Fibroblast of gingiva (primary cell): Measurements from ENCODE around the gene TANK.

Experiments used
- DNase-seq: peaks from one replicate; pipeline ENCODE4 v3.0.0-alpha.2; 2011; ENCODE audit warnings: low read depth

The TANK gene

GRCh38 chr2:161134547-161135518, 25.4 kb upstream of the TANK start:
- no peak for DNase-seq

- no peak for DNase-seq
Observed at GRCh38 chr2:161135951-161136593, 24.2 kb upstream of the TANK start.

DNA sequence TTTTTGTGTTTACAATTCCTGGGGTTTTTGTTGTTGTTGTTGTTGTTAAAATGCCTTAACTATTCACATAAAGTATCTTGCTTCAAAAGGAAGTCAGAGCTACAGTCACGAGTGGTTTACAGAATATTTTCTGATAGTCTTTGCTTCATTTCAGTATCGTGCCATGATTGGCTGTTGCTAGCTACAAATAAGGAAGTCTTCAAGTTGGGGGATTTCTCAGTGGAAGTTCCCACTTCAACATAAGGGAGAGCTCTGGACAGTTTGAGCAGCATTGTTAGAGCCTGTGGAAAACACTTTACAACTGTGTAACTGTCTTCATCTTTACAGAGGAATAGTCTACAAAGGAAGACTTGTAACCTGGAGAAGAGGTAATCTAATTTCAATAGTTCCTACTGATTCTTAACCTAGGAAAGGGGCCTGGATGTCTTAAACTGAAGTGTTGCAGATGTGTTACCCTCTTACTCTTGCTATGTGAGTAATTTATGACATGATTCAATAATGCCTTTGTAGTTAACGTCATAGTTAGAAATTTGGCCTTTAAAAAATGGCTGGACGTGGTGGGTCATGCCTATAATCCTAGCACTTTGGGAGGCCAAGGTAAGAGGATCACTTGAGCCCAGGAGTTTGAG, 23.4 kb upstream of the TANK start:
- peak; percentile 6 for DNase-seq

GRCh38 chr2:161138429-161138828, 21.8 kb upstream of the TANK start:
- DNase-seq: no peak

DNA sequence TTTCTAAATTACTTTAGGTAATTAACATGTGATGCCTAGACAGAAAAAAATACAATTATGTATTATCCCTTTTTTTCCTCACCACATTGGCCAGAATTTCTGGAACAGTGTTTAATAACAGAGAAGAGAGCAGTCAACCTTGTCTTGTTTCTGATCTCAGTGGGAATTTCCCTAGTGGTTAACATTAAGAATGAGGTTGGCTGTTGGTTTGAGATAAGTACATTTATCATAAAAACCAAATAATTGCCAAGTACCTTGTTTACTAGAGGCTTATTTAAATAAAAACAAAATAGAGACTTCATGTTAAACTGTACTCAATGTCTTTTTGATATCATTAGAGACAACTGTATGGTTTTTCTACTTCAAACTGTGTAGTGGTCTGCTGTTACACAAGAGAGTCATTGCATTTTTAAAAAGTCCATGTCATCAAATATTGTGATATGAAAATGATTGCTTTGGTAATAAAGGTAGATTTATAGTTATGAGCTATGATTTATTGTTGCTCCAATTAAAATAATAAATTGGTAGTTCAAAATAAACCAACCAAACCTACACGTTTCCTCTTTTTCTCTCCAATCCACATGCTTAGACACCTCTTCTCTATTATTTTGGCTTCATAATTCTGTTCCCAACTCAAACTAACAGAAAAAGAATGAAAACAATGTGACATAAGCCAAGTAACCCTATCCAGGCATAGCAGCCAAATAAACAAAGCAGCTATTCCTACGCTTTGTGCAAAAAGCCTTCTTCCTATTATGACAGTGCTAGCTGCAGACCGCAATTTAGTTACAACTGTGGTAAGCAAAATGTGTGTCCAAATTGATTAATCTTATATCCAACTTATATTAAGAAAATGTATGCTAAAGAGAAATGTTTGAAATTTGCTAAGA, 20.9 kb upstream of the TANK start:
- DNase-seq: peak; percentile 79

GRCh38 chr2:161141033-161141432, 19.2 kb upstream of the TANK start:
- DNase-seq: no peak

- no peak for DNase-seq
Observed at GRCh38 chr2:161146209-161146775, 13.9 kb upstream of the TANK start.

GRCh38 chr2:161146996-161147395, 13.2 kb upstream of the TANK start:
- DNase-seq: no peak

- DNase-seq: no peak
Observed at GRCh38 chr2:161147856-161148255, 12.4 kb upstream of the TANK start.

GRCh38 chr2:161150704-161151103, 9.5 kb upstream of the TANK start:
- no peak for DNase-seq

DNA sequence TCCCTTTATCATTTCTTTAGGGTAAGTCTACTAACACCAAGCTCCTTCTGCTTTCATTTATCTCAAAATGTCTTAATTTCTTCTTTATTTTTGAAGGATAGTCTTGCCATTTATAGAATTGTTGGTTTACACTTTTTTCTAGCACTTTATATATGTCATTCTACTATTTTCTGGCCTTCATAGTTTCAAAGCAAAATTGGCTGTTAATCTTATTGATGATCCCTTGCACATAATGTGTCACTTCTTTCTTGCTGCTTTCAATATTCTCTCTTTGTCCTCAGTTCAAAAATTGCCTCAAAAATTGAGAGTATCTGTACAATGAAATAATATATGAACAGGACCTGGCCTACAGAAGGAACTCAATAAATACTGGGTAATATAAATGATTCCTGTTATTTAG, 7.9 kb upstream of the TANK start:
- DNase-seq: no peak

DNA sequence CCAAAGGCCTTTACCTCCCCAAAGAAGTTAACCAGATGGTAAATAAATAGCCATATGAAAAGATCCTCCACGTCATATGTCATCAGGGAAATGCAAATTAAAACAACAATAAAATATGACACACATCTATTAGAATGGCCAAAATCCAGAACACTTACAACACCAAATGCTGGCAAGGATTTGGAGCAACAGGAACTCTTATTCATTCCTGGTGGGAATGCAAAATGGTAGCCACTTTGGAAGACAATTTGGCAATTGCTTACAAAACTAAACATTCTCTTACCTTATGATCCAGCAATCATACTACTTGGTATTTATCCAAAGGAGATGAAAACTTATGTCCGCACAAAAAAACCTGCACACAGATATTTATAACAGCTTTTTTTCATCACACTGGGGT, 1.3 kb upstream of the TANK start:
- no peak for DNase-seq

DNA sequence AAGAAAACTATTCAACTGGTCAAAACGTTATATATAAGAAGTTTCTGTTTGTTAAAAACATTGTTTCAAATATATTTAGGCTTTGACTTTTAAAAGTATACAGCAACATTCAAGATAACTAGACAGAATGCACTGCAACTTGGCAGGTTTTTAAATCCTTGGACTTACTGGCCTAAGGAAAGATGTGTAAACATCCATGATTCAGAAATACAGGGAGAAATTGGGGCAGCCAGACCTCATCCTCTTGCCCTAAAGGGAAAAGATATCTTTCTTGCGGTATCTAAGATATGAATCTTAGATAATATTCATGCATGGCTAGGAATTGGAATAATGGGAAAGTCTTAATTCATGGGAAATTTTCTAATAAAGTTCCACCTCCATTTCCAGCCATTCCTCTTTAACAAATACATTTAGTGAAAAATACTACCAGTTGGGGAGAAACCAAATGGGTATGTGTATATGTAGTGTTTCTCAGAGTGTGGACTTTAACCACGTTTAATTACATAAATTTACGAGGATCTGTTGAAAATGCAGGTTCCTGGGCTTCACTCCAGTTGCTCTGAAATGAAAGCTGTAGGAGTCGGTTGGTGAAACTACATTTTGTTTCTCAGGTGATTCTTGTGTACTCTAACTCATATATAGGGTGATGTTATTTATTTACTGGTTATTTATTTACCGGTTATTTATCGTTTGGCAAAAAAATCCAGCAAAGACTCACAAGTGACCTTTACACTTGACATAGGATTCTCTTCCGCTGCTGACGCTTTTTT, 587 bp upstream of the TANK start:
- no peak for DNase-seq

DNA sequence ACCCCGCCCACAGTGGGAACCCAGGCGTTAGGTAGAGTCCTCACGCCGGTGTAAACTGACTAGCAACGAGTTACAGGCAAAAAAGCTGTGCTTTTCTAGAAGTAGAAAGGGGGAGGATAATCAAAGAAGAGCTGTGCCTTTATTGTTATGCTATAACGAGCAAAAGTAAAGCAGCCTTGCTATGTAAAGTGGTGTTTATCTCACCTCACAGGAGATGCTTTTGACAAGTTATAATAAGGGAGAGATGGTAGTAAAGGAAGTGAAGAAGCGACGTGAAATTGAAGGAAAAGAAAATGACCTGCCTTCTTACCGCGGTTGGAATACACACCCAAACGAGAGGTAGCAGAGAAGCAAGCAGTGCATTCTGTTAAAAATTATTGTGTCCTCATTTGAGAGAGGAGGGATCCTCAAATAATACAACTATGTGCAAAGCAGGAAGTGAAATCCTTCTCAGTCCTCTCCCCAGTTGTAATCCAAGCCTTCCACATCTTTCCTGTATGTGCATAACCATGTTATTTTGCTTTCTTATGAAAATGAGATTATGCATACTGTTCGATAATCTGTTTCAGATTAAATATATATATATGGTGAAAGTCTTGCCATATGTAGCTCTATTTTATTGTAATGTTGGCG, 962 bp downstream of the TANK start:
- no peak for DNase-seq

- DNase-seq: no peak
Observed at GRCh38 chr2:161163440-161163839, 3.2 kb downstream of the TANK start.

DNA sequence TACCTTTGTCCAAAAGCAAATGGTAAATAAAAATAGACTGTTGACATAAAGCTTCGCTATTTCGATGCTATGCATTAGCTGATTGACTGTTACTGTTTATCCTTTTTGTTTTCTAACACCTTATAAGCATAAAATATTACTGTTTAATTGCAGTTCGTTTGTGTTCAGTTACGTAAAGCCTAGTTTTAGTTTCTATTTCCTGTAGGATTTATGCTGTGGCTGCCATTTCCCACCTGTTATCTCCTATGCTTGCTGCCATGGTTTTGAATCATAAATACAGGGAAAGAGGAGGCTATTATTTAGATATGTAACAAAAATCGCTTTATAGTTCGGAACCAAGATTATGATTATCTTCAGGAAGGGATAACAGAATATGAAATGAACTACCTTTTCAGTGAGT, 3.9 kb downstream of the TANK start:
- DNase-seq: no peak

- peak; percentile 69 for DNase-seq
Observed at GRCh38 chr2:161165266-161165665, 5.0 kb downstream of the TANK start.

- DNase-seq: no peak
Observed at GRCh38 chr2:161165811-161166210, 5.6 kb downstream of the TANK start.

- no peak for DNase-seq
Observed at GRCh38 chr2:161166538-161167409, 6.5 kb downstream of the TANK start.
